Mesothelial cell of epicardium (in vitro differentiated cells): ENCODE measurements around the gene TMPRSS6. TPM values are rescaled to one million over a fixed set of nuclear protein-coding genes. Genes with fewer than 3 reads are reported as not detected.

Experiments used
- DNase-seq, 2 experiments: peaks; one replicate each; pipeline ENCODE4 v3.0.0; 2021; ENCODE audit warnings: low spot score in 2 of 2; ENCODE audit not compliant: unreplicated experiment in 2 of 2
- H3K27ac Mint-ChIP-seq: 2 replicates; pipeline ENCODE4 v1.8.0; 2021; ENCODE audit warnings: mixed read lengths
- H3K27me3 Mint-ChIP-seq: 2 replicates; pipeline ENCODE4 v1.8.0; 2021; ENCODE audit warnings: low read depth, mixed read lengths
- H3K36me3 Mint-ChIP-seq: 2 replicates; pipeline ENCODE4 v1.8.0; 2021; ENCODE audit warnings: mixed read lengths
- H3K4me1 Mint-ChIP-seq: 2 replicates; pipeline ENCODE4 v1.8.0; 2021; ENCODE audit warnings: mixed read lengths
- H3K4me3 Mint-ChIP-seq: 2 replicates; pipeline ENCODE4 v1.8.0; 2021; ENCODE audit warnings: mild to moderate bottlenecking, moderate library complexity, mixed read lengths
- H3K9me3 Mint-ChIP-seq: 2 replicates; pipeline ENCODE4 v1.8.0; 2021; ENCODE audit warnings: mixed read lengths
- total RNA-seq: library from RNA; stranded (reverse); gene quantifications from 3 replicates; pipeline ENCODE4 v1.2.1, GENCODE V29; 2021
- TF ChIP-seq, protein P1 (sequence below): fragments of 200-600 bp; sonication (generic); IDR thresholded peaks from one replicate; pipeline ENCODE4 v1.5.0; 2021; ENCODE audit warnings: antibody characterized with exemption; ENCODE audit not compliant: unreplicated experiment

Gene TMPRSS6
- 0.18 to 0.47 TPM in 2 of 3 replicates, not detected in the other for total RNA-seq

DNA sequence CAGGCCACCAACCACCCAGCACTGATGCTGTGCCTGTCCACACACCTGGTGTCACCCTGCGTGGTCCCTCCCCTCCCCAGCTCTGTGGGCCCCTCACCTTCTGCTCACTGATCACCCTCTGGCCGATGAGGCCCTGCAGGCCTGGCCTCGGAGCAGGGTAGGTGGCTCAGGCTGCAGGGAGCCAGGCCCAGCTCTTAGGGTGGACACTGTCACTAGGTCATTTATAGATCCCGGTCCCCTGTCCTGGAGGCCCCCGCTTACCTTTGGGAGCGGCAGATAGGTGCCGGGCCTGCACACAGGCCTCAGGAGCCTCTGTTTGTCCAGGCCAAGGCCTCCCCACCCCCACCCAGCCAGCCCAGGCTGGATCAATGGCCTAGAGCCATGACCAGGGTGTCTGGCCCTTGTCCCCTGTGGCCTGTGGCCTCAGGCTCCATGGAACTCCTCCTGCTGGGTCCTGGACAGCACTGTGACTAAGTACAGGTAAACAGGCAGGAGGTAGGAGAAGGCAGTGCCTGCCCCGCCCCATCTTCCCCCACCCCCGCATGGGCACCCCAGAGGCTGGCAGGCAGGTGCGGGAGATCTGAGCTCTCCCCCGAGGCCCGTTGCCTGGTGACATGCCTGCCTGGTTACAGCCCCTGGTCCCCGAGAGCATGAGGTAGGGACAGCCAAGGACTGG is at the start of gene TMPRSS6:
Gene TMPRSS6 (minus strand): TSS at position 472 of the 676 bp plus-strand sequence. CDS start 6,296 bp downstream, outside the sequence.
- H3K36me3 Mint-ChIP-seq: no peaks in the 10 kb centered on the region
- TF ChIP-seq, protein P1, sequence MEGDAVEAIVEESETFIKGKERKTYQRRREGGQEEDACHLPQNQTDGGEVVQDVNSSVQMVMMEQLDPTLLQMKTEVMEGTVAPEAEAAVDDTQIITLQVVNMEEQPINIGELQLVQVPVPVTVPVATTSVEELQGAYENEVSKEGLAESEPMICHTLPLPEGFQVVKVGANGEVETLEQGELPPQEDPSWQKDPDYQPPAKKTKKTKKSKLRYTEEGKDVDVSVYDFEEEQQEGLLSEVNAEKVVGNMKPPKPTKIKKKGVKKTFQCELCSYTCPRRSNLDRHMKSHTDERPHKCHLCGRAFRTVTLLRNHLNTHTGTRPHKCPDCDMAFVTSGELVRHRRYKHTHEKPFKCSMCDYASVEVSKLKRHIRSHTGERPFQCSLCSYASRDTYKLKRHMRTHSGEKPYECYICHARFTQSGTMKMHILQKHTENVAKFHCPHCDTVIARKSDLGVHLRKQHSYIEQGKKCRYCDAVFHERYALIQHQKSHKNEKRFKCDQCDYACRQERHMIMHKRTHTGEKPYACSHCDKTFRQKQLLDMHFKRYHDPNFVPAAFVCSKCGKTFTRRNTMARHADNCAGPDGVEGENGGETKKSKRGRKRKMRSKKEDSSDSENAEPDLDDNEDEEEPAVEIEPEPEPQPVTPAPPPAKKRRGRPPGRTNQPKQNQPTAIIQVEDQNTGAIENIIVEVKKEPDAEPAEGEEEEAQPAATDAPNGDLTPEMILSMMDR: no peak
- no peak within 1 kb of the TSS for H3K4me3 Mint-ChIP-seq
- DNase-seq: no peak
- H3K27ac Mint-ChIP-seq: no peak within 1 kb of the TSS
- no peaks in the 10 kb centered on the region for H3K9me3 Mint-ChIP-seq
- peaks cover 3% of the 10 kb centered on the region for H3K27me3 Mint-ChIP-seq
- H3K4me1 Mint-ChIP-seq: no peaks in the 10 kb centered on the region

DNA sequence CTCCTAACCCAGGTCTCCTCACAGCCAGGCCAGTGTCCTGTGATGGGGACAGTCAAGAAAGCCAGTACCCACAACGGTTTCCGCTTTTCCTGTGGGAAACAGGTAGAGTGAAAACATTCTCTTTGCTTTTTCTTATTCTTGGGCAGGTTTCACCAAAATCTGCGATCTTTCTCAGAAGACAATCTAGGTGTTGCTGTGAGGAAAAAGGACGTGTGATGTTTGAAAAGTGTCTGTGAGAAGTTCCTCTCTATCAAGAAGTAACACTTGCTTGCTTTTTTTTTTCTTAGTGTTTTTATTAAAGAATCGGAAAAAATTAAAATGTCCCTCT is 49.4 kb upstream of the TMPRSS6 start:
- H3K27ac Mint-ChIP-seq: no peak overlapping the region
- peaks cover 14% of the 10 kb centered on the region for H3K27me3 Mint-ChIP-seq

DNA sequence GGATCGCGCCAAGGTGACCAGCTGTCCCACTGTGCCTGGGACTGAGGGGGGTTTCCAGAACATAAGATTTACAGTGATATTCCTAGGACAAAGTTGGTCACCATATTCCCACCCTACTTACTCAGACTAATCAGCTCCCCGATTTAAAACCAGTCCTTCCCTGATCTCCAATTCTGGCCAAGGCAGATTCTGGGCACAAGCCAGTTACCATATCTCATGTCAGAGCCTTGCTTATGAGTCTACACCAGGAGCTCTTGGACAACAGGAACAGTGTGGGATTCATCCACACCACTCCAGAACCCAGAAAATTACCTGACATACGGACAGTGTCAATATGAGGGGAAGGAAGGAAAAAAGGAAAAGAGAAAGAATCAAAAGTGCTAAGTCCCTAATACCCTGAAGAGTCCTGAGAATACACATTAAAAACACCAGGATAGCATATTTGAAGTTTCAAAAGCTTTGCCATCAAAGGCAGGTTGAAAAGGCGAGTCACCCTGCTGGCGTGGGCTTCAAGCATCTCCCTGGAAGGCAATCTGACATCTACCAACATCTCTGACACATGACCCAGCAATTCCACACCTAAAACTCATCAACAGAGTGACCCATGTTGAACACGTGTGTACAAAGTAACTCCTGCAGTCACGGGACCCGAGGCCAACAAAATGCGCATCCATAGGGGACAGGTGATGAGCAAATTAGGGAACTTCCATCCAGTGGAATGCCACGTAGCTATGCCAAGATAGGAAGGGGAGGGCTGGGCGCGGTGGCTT is 48.2 kb upstream of the TMPRSS6 start:
- Mint-ChIP-seq H3K4me3 (no peak overlapping the region), H3K4me1 (no peaks in the 10 kb centered on the region), H3K27ac (no peak overlapping the region), H3K36me3 (no peaks in the 10 kb centered on the region), H3K9me3 (no peaks in the 10 kb centered on the region), H3K27me3 (peaks cover 14% of the 10 kb centered on the region)
- DNase-seq: no peak
- TF ChIP-seq, protein P1: no peak

More for the DNA sequence above, 49.4 kb upstream of the TMPRSS6 start:
- H3K9me3 Mint-ChIP-seq: no peaks in the 10 kb centered on the region
- no peak for DNase-seq
- H3K4me1 Mint-ChIP-seq: no peaks in the 10 kb centered on the region
- no peak overlapping the region for H3K4me3 Mint-ChIP-seq
- H3K36me3 Mint-ChIP-seq: no peaks in the 10 kb centered on the region
- TF ChIP-seq, protein P1: no peak

DNA sequence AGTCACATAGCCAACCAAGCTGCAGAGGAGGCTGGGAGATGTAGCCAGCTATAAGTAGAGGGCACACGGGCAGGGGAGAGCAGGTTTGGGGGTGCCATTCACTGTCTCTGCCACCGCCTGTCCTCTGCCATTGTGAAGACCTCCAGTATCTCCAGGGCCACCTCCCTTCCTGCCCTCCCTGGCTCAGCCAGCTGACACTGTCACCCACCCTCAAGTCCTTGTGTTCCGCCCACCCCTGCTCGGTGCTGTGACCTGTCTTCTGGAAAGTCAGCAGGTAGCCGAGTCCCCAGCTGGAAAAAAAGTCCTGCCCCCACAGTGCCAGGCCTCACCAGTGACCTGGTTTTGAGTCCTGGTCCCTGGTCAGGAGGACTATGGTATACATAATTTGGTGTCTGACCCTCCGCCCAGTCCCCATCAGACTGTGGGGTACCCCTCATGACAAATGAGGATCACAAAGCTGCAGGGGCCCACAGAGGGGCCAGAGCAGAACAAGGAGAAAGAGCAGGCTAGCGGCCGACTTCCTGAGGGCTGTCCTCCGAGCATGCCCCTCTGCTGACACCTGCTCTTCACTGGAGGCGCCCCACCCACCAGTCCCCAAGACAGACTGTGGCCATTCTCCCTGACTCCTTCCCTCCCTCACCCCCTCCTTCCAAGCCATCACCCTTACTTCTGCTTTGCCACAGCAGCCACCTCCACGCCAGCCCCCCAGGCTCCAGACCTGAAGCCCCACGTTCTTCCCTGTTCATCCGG is 47.3 kb upstream of the TMPRSS6 start:
- no peaks in the 10 kb centered on the region for H3K4me1 Mint-ChIP-seq
- H3K4me3 Mint-ChIP-seq: no peak overlapping the region
- no peak for DNase-seq
- peaks cover 14% of the 10 kb centered on the region for H3K27me3 Mint-ChIP-seq
- TF ChIP-seq, protein P1: no peak
- no peak overlapping the region for H3K27ac Mint-ChIP-seq
- H3K9me3 Mint-ChIP-seq: peaks cover 4% of the 10 kb centered on the region
- no peaks in the 10 kb centered on the region for H3K36me3 Mint-ChIP-seq

DNA sequence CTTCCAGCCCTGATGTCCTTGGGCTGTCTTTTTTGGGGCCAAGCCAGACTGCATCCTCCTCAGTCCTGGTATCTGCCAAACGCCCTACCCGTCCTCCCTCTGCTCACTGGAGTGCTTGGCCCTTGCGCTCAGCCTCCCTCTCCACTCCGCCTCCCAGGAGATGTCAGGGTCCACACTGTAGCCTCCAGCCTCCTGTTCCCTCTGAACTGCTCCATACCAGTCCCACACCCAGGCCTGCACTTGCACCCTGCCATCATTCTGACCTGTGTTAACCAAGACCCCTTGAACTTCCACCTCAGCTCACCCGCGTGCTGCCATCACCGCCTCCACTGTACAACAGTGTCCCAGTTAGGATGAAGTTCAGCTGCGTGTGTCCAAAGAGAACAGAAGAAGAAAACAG is 46.5 kb upstream of the TMPRSS6 start:
- Mint-ChIP-seq H3K36me3 (peaks cover 2% of the 10 kb centered on the region), H3K4me1 (no peaks in the 10 kb centered on the region), H3K4me3 (no peak overlapping the region), H3K27me3 (peaks cover 14% of the 10 kb centered on the region), H3K27ac (no peak overlapping the region), H3K9me3 (peaks cover 13% of the 10 kb centered on the region)
- TF ChIP-seq, protein P1: no peak
- DNase-seq: no peak
